Right atrium auricular region (tissue), 2 donors: ENCODE data around the gene USP36. TPM values are rescaled to one million over a fixed set of nuclear protein-coding genes. Genes with fewer than 3 reads are reported as not detected.

Experiments
- DNase-seq: peaks from one replicate; pipeline ENCODE4 v3.0.0-alpha.2; 2019; ENCODE audit warnings: low spot score
- H3K27ac ChIP-seq, 2 donors: fragments of 200-600 bp; sonication (generic); 1 replicate in 1 of 2; 2 replicates in 1 of 2; pipeline ENCODE4 v1.5.1; 2016 to 2019
- H3K27me3 ChIP-seq, 2 donors: fragments of 200-600 bp; sonication (generic); one replicate each; pipeline versions ENCODE4 v1.5.1 to v1.6.0; 2017 to 2019
- H3K36me3 ChIP-seq: fragments of 200-600 bp; sonication (generic); one replicate; pipeline ENCODE4 v1.5.1; 2016
- H3K4me1 ChIP-seq, 2 donors: fragments of 200-600 bp; sonication (generic); one replicate each; pipeline versions ENCODE4 v1.5.1 to v1.6.0; 2017 to 2019
- H3K4me3 ChIP-seq, 2 donors: fragments of 200-600 bp; sonication (generic); 1 replicate in 1 of 2; 2 replicates in 1 of 2; pipeline ENCODE4 v1.5.1; 2017 to 2019; ENCODE audit warnings: mild to moderate bottlenecking in 1 of 2, moderate library complexity in 1 of 2
- H3K9me3 ChIP-seq, 2 donors: fragments of 200-600 bp; sonication (generic); one replicate each; pipeline ENCODE4 v1.5.1; 2019
- CTCF ChIP-seq, 2 donors: fragments of 200-600 bp; sonication (generic); IDR thresholded peaks; one replicate each; pipeline ENCODE4 v1.5.1; 2019; ENCODE audit warnings: antibody characterized with exemption in 2 of 2
- total RNA-seq, 2 donors: library from RNA; depleted of rRNA; stranded (reverse); fragments of >200 nt; gene quantifications; one replicate each; pipeline ENCODE4 v1.1.0, GENCODE V29; 2016

The USP36 gene
- total RNA-seq, 2 donors from 2014 or later = 15.4 to 18.1 TPM

DNA sequence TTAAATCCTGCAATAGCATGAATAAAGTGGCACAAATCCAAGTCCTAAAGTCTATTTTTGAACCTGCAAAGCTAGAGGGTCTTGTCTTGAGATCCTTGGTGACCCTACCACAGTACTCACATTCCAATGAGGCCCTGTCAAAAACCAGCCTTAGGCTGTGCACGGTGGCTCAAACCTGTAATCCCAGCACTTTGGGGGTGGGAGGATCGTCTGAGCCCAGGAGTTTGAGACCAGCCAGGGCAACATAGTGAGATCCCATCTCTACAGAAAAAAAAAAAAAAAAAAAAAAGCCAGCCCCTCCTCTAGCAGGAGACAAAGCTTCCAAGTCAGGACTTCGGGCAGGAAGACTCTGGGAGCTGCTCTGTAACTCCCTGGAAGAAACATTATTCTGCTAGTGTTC, 74.8 kb downstream of the USP36 start:
- no peak for DNase-seq
- TF ChIP-seq CTCF (IDR thresholded peaks at IDR 0.05) = no peak
- H3K4me1 ChIP-seq = peaks cover 0 to 32% of the 10 kb centered on the region in 2 donors
- no peak overlapping the region for H3K4me3 ChIP-seq
- no peaks in the 10 kb centered on the region for H3K9me3 ChIP-seq
- H3K36me3 ChIP-seq = no peaks in the 10 kb centered on the region
- H3K27ac ChIP-seq = no peak overlapping the region
- H3K27me3 ChIP-seq = no peaks in the 10 kb centered on the region

DNA sequence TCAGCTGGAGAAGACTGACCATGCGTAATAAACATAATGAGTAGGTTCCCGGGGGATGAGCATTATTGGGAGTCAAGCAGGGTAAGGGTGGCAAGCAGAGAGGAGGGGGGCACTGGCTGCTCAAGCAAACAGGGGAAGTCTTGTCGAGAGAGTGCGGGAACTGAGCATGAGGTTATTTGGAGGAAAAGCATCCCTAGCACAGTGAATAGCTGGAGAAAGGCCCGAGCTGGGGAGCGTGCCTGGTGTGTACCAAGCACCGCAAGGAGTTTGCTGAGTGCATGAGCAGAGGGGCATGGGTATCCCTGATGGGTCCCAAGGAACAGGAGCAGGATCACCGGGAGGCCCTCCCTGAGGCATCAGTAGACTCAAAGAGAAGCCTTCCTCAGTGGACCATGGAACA, 75.7 kb downstream of the USP36 start:
- H3K4me1 ChIP-seq = peaks cover 0 to 33% of the 10 kb centered on the region in 2 donors
- DNase-seq = no peak
- H3K9me3 ChIP-seq = no peaks in the 10 kb centered on the region

GRCh38 chr17:78763561-78763960, 77.1 kb downstream of the USP36 start:
- H3K27ac ChIP-seq = no peak overlapping the region
- no peaks in the 10 kb centered on the region for H3K36me3 ChIP-seq
- H3K27me3 ChIP-seq = no peaks in the 10 kb centered on the region
- H3K4me1 ChIP-seq = peaks cover 0 to 46% of the 10 kb centered on the region in 2 donors
- H3K4me3 ChIP-seq = no peak overlapping the region
- no peak for TF ChIP-seq CTCF (IDR thresholded peaks at IDR 0.05)
- no peak for DNase-seq
- H3K9me3 ChIP-seq = no peaks in the 10 kb centered on the region

More for the DNA sequence above, 75.7 kb downstream of the USP36 start:
- Histone ChIP-seq H3K36me3 (no peaks in the 10 kb centered on the region), H3K27ac (no peak overlapping the region), H3K27me3 (no peaks in the 10 kb centered on the region), H3K4me3 (no peak overlapping the region)
- TF ChIP-seq CTCF (IDR thresholded peaks at IDR 0.05) = no peak

DNA sequence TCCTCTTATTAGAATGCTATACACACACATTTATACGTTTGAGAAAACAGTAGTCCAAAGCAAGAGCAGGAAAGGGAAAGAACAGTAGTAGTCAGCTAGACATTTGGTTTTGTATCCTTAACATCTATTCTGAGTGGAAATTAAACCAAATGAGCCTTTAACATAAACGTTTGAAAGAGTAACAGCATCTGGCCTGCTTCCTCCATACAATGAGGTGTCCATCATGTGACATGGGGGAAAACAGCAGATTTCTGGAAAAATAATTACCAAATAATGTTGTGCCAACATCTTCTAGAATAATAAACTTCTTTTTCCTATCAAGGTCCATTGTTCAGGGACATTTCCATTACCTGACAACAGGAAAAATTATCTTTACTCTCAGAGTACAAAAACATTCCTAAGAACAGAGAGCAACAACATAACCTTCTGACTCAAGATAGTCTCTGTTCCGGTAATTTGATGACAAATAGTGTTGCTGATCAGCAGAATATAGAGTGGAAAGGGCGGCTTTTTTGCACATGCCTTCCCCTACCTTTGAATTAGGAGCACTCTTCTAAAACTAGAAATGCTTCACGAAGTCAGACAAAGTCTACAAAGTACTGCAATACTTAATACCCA, 78.7 kb downstream of the USP36 start:
- DNase-seq = no peak

DNA sequence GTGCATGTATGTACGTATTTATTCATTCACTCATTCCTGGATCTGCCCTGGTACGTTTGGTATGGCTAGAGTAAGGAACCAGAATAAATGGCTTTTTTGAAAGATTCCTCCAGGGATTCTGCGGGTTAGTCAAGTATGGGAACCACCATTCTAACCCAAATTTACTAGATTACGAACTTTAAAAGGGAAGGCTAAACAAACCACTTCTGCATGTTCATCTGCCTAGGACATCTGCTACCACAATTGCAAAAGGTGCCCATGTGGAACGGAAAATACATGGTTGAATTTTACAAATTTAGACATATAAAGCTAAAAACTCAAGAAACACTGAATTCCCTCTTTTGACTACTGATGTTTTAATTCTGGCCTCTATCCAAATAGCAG, 80.7 kb downstream of the USP36 start:
- H3K9me3 ChIP-seq = no peaks in the 10 kb centered on the region
- no peaks in the 10 kb centered on the region for H3K36me3 ChIP-seq
- H3K4me3 ChIP-seq = no peak overlapping the region
- peak overlapping the region in 1 of 2 donors; percentile 1 for H3K27ac ChIP-seq
- DNase-seq = no peak
- TF ChIP-seq CTCF (IDR thresholded peaks at IDR 0.05) = no peak
- H3K4me1 ChIP-seq = peaks cover 0 to 31% of the 10 kb centered on the region in 2 donors
- H3K27me3 ChIP-seq = no peaks in the 10 kb centered on the region

More for the DNA sequence above, 78.7 kb downstream of the USP36 start:
- H3K27ac ChIP-seq = peak overlapping the region in 1 of 2 donors; percentile 20
- TF ChIP-seq CTCF (IDR thresholded peaks at IDR 0.05) = no peak
- no peaks in the 10 kb centered on the region for H3K9me3 ChIP-seq
- no peak overlapping the region for H3K4me3 ChIP-seq
- H3K36me3 ChIP-seq = no peaks in the 10 kb centered on the region
- H3K4me1 ChIP-seq = peaks cover 0 to 49% of the 10 kb centered on the region in 2 donors
- no peaks in the 10 kb centered on the region for H3K27me3 ChIP-seq
